Hepatocyte (in vitro differentiated cells): ENCODE results near the gene PBX3. TPM values are rescaled to one million over a fixed set of nuclear protein-coding genes. Genes with fewer than 3 reads are reported as not detected.
"Not testable (repeated sequence)": the region's sequence is repeated elsewhere in the genome, so short reads cannot be mapped to it uniquely, and the experiment has no call there.

Experiments used
- DNase-seq: peaks from one replicate; pipeline ENCODE4 v3.0.0-alpha.2; 2016; ENCODE audit warnings: low spot score
- H2AFZ ChIP-seq: fragments of 200-600 bp; sonication (generic); 2 replicates; pipeline ENCODE4 v1.6.0; 2016; ENCODE audit warnings: antibody characterized with exemption, mild to moderate bottlenecking
- H3K27ac ChIP-seq: fragments of 200-600 bp; sonication (generic); 2 replicates; pipeline ENCODE4 v1.5.1; 2016; ENCODE audit warnings: mild to moderate bottlenecking
- H3K27me3 ChIP-seq: fragments of 200-600 bp; sonication (generic); 2 replicates; pipeline ENCODE4 v1.6.1; 2016
- H3K36me3 ChIP-seq: fragments of 200-600 bp; sonication (generic); replicated peaks from 2 replicates; pipeline ENCODE4 v1.5.1; 2016; ENCODE audit warnings: low read depth; ENCODE audit not compliant: insufficient read depth
- H3K4me1 ChIP-seq: fragments of 200-600 bp; sonication (generic); 2 replicates; pipeline ENCODE4 v1.5.1; 2016; ENCODE audit warnings: mild to moderate bottlenecking, moderate library complexity; ENCODE audit not compliant: insufficient read depth
- H3K4me2 ChIP-seq: fragments of 200-600 bp; sonication (generic); 2 replicates; pipeline ENCODE4 v1.6.0; 2016
- H3K4me3 ChIP-seq: fragments of 200-600 bp; sonication (generic); 2 replicates; pipeline ENCODE4 v1.5.1; 2016; ENCODE audit warnings: mild to moderate bottlenecking
- H3K79me2 ChIP-seq: fragments of 200-600 bp; sonication (generic); 2 replicates; pipeline ENCODE4 v1.6.0; 2017; ENCODE audit warnings: mild to moderate bottlenecking
- H3K9me2 ChIP-seq: fragments of 200-600 bp; sonication (generic); replicated peaks from 2 replicates; pipeline ENCODE4 v1.6.0; 2017; ENCODE audit warnings: mild to moderate bottlenecking; ENCODE audit not compliant: insufficient read depth
- H3K9me3 ChIP-seq: fragments of 200-600 bp; sonication (generic); 2 replicates; pipeline ENCODE4 v1.5.1; 2016; ENCODE audit warnings: low read depth, mild to moderate bottlenecking
- H4K20me1 ChIP-seq: fragments of 200-600 bp; sonication (generic); 2 replicates; pipeline ENCODE4 v1.6.0; 2016; ENCODE audit warnings: mild to moderate bottlenecking; ENCODE audit not compliant: insufficient read depth, poor library complexity, severe bottlenecking
- CTCF ChIP-seq: fragments of 200-600 bp; sonication (generic); IDR thresholded peaks from 2 replicates; pipeline ENCODE4 v1.5.1; 2016; ENCODE audit warnings: antibody characterized with exemption, mild to moderate bottlenecking; ENCODE audit not compliant: poor library complexity
- EZH2 ChIP-seq: fragments of 200-600 bp; sonication (generic); IDR thresholded peaks from 2 replicates; pipeline ENCODE4 v1.6.1; 2016; ENCODE audit warnings: antibody characterized with exemption, mild to moderate bottlenecking, borderline replicate concordance
- EZH2phosphoT487 ChIP-seq: fragments of 200-600 bp; sonication (generic); IDR thresholded peaks from one replicate; pipeline ENCODE4 v1.6.1; 2018; ENCODE audit warnings: antibody characterized with exemption, mild to moderate bottlenecking, low read depth, moderate library complexity; ENCODE audit not compliant: unreplicated experiment, severe bottlenecking
- WGBS: methylation state at CpG from one replicate; pipeline ENCODE4 v1.1.6; 2016; ENCODE audit warnings: low lambda C conversion rate; ENCODE audit errors: missing lambda C conversion rate; 5-methylcytosine and 5-hydroxymethylcytosine counted together
- polyA plus RNA-seq: library from polyadenylated mRNA; unstranded; fragments of >200 nt; fragmentation: Nextera tagmentation; extraction: Ambion mirVana; gene quantifications from 2 replicates; pipeline ENCODE4 v1.2.1, GENCODE V29; 2016
- total RNA-seq: library from RNA; depleted of rRNA; stranded (reverse); fragments of >200 nt; gene quantifications from 2 replicates; pipeline ENCODE4 v1.2.3, GENCODE V29; 2014

The PBX3 gene
- total and polyA plus RNA-seq, 2 experiments from 2014 or later, result 15.9 to 23.3 TPM

GRCh38 chr9:125771037-125771436 is 23.9 kb downstream of the PBX3 start:
- no peaks in the 10 kb centered on the region for H3K27me3 ChIP-seq
- no peaks in the 10 kb centered on the region for H3K36me3 ChIP-seq
- no peak for DNase-seq
- H3K79me2 ChIP-seq, result peaks cover 14% of the 10 kb centered on the region
- H3K4me3 ChIP-seq, result no peak overlapping the region
- no peaks in the 10 kb centered on the region for H3K9me3 ChIP-seq
- no peak for TF ChIP-seq EZH2phosphoT487
- TF ChIP-seq EZH2, result no peak
- no peak for TF ChIP-seq CTCF
- no peaks in the 10 kb centered on the region for H4K20me1 ChIP-seq
- no peaks in the 10 kb centered on the region for H3K4me1 ChIP-seq
- H3K4me2 ChIP-seq, result no peak overlapping the region
- no peaks in the 10 kb centered on the region for H3K9me2 ChIP-seq
- H3K27ac ChIP-seq, result no peak overlapping the region
- H2AFZ ChIP-seq, result no peak overlapping the region

GRCh38 chr9:125772740-125773139 is 25.6 kb downstream of the PBX3 start:
- peaks cover 8% of the 10 kb centered on the region for H3K79me2 ChIP-seq
- no peak for DNase-seq
- no peaks in the 10 kb centered on the region for H3K9me3 ChIP-seq
- H3K27ac ChIP-seq, result no peak overlapping the region
- no peaks in the 10 kb centered on the region for H3K36me3 ChIP-seq
- no peaks in the 10 kb centered on the region for H3K4me1 ChIP-seq
- no peak overlapping the region for H2AFZ ChIP-seq
- no peaks in the 10 kb centered on the region for H3K9me2 ChIP-seq
- H4K20me1 ChIP-seq, result no peaks in the 10 kb centered on the region
- no peak overlapping the region for H3K4me2 ChIP-seq
- H3K27me3 ChIP-seq, result no peaks in the 10 kb centered on the region
- WGBS, result 64% methylated on average over 2 of the region's 2 CpGs
- TF ChIP-seq EZH2phosphoT487 (no peak), CTCF (no peak), EZH2 (no peak)
- no peak overlapping the region for H3K4me3 ChIP-seq

GRCh38 chr9:125774106-125774505 is 26.9 kb downstream of the PBX3 start:
- Histone ChIP-seq H3K4me2 (no peak overlapping the region), H2AFZ (no peak overlapping the region), H3K9me2 (no peaks in the 10 kb centered on the region), H3K4me3 (no peak overlapping the region), H3K79me2 (peaks cover 8% of the 10 kb centered on the region), H3K36me3 (no peaks in the 10 kb centered on the region), H4K20me1 (no peaks in the 10 kb centered on the region), H3K27me3 (no peaks in the 10 kb centered on the region), H3K9me3 (no peaks in the 10 kb centered on the region), H3K27ac (no peak overlapping the region), H3K4me1 (no peaks in the 10 kb centered on the region)
- DNase-seq, result no peak
- WGBS, result 94% methylated on average over 4 of the region's 4 CpGs
- TF ChIP-seq CTCF (no peak), EZH2phosphoT487 (no peak), EZH2 (no peak)

- not testable (repeated sequence) for H3K4me1 ChIP-seq, H3K27ac ChIP-seq, H3K4me2 ChIP-seq, H2AFZ ChIP-seq, H3K27me3 ChIP-seq, DNase-seq, H3K9me3 ChIP-seq, H3K79me2 ChIP-seq, H3K9me2 ChIP-seq, H3K36me3 ChIP-seq, H3K4me3 ChIP-seq, H4K20me1 ChIP-seq
- WGBS, result 76% methylated on average over 4 of the region's 4 CpGs
Observed at GRCh38 chr9:125776789-125777188, 29.6 kb downstream of the PBX3 start.

GRCh38 chr9:125778538-125779219 is 31.5 kb downstream of the PBX3 start:
- H3K4me3 ChIP-seq, H3K79me2 ChIP-seq, DNase-seq, H3K9me2 ChIP-seq, H3K27me3 ChIP-seq, H3K4me1 ChIP-seq, H3K9me3 ChIP-seq, H3K4me2 ChIP-seq, H4K20me1 ChIP-seq, H2AFZ ChIP-seq, H3K36me3 ChIP-seq, H3K27ac ChIP-seq: not testable (repeated sequence)
- WGBS, result 90% methylated on average over 4 of the region's 6 CpGs

GRCh38 chr9:125779220-125779565 is 32.0 kb downstream of the PBX3 start:
- not testable (repeated sequence) for DNase-seq, H4K20me1 ChIP-seq, H3K27ac ChIP-seq, H2AFZ ChIP-seq, H3K4me2 ChIP-seq, H3K36me3 ChIP-seq, H3K4me3 ChIP-seq, H3K79me2 ChIP-seq, H3K4me1 ChIP-seq, H3K9me2 ChIP-seq, H3K9me3 ChIP-seq, H3K27me3 ChIP-seq
- no CpG with 5 or more reads among the region's 5 CpGs for WGBS
